ENCODE data around the gene GPR162. TPM values are rescaled to one million over a fixed set of nuclear protein-coding genes. Genes with fewer than 3 reads are reported as not detected.

The GPR162 gene
- polyA plus RNA-seq, 1 donor from 2014 or later, result 82.8 TPM

DNA sequence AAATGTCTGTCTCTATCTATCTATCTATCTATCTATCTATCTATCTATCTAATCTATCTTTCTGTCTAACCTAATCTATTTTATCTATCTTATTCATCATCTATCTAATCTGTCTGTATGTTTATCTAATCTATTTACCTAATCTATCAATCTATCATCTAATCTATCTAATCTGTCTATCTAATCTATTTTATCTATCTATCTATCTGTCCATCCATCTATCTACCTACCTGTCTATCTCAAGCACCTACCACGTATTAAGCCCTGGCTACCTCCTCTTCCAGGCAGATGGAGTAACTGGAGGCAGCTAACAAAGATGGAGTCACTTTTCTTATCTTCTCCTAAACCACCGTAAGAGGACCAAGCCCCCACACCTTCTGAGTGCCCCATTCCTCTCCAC lies 26.5 kb upstream of the GPR162 start:
- no peaks in the 10 kb centered on the region for H3K79me2 ChIP-seq (replicated peaks; ENCODE audit: insufficient read depth, low read length)
- no peak overlapping the region for H3K4me2 ChIP-seq (ENCODE audit: low read length)
- H3K36me3 ChIP-seq (ENCODE audit: insufficient read depth, low read length), result no peaks in the 10 kb centered on the region
- no peaks in the 10 kb centered on the region for H3K27me3 ChIP-seq (ENCODE audit: insufficient read depth, low read depth, low read length)
- H3K4me3 ChIP-seq (ENCODE audit: low read length), result no peak overlapping the region
- H3K9me2 ChIP-seq (ENCODE audit: insufficient read depth, low read length), result no peaks in the 10 kb centered on the region
- no peak overlapping the region for H2AFZ ChIP-seq (ENCODE audit: low read depth, low read length)
- H3K9ac ChIP-seq (ENCODE audit: low read length), result no peak overlapping the region
- no peak for TF ChIP-seq EP300 (conservative IDR thresholded peaks at IDR 0.05; ENCODE audit: poor library complexity, severe bottlenecking)
- no peak for TF ChIP-seq RAD21 (conservative IDR thresholded peaks at IDR 0.05)
- TF ChIP-seq EZH2 (IDR thresholded peaks at IDR 0.05; ENCODE audit: borderline replicate concordance, insufficient read depth, low read length, poor library complexity, severe bottlenecking), result no peak
- no peak for TF ChIP-seq POLR2AphosphoS5 (IDR thresholded peaks at IDR 0.05)
- no peak for TF ChIP-seq TAF1 (IDR thresholded peaks at IDR 0.05; ENCODE audit: low read depth)
- no peak for TF ChIP-seq MXI1 (conservative IDR thresholded peaks at IDR 0.05; ENCODE audit: poor library complexity, severe bottlenecking)
- TF ChIP-seq, protein P1, sequence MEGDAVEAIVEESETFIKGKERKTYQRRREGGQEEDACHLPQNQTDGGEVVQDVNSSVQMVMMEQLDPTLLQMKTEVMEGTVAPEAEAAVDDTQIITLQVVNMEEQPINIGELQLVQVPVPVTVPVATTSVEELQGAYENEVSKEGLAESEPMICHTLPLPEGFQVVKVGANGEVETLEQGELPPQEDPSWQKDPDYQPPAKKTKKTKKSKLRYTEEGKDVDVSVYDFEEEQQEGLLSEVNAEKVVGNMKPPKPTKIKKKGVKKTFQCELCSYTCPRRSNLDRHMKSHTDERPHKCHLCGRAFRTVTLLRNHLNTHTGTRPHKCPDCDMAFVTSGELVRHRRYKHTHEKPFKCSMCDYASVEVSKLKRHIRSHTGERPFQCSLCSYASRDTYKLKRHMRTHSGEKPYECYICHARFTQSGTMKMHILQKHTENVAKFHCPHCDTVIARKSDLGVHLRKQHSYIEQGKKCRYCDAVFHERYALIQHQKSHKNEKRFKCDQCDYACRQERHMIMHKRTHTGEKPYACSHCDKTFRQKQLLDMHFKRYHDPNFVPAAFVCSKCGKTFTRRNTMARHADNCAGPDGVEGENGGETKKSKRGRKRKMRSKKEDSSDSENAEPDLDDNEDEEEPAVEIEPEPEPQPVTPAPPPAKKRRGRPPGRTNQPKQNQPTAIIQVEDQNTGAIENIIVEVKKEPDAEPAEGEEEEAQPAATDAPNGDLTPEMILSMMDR (IDR thresholded peaks at IDR 0.05; ENCODE audit: poor library complexity, severe bottlenecking), result no peak
- no peak for TF ChIP-seq SMC3 (conservative IDR thresholded peaks at IDR 0.05; ENCODE audit: poor library complexity)
- TF ChIP-seq, protein P2, sequence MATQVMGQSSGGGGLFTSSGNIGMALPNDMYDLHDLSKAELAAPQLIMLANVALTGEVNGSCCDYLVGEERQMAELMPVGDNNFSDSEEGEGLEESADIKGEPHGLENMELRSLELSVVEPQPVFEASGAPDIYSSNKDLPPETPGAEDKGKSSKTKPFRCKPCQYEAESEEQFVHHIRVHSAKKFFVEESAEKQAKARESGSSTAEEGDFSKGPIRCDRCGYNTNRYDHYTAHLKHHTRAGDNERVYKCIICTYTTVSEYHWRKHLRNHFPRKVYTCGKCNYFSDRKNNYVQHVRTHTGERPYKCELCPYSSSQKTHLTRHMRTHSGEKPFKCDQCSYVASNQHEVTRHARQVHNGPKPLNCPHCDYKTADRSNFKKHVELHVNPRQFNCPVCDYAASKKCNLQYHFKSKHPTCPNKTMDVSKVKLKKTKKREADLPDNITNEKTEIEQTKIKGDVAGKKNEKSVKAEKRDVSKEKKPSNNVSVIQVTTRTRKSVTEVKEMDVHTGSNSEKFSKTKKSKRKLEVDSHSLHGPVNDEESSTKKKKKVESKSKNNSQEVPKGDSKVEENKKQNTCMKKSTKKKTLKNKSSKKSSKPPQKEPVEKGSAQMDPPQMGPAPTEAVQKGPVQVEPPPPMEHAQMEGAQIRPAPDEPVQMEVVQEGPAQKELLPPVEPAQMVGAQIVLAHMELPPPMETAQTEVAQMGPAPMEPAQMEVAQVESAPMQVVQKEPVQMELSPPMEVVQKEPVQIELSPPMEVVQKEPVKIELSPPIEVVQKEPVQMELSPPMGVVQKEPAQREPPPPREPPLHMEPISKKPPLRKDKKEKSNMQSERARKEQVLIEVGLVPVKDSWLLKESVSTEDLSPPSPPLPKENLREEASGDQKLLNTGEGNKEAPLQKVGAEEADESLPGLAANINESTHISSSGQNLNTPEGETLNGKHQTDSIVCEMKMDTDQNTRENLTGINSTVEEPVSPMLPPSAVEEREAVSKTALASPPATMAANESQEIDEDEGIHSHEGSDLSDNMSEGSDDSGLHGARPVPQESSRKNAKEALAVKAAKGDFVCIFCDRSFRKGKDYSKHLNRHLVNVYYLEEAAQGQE (IDR thresholded peaks at IDR 0.05; ENCODE audit: borderline replicate concordance), result no peak
- no peaks in the 10 kb centered on the region for H3F3A ChIP-seq (ENCODE audit: insufficient read depth, low read length, poor library complexity, severe bottlenecking)
- H3K27ac ChIP-seq (ENCODE audit: low read length), result no peak overlapping the region
- no peaks in the 10 kb centered on the region for H3K9me3 ChIP-seq (ENCODE audit: low read length)
- no peaks in the 10 kb centered on the region for H4K20me1 ChIP-seq (ENCODE audit: insufficient read depth)

DNA sequence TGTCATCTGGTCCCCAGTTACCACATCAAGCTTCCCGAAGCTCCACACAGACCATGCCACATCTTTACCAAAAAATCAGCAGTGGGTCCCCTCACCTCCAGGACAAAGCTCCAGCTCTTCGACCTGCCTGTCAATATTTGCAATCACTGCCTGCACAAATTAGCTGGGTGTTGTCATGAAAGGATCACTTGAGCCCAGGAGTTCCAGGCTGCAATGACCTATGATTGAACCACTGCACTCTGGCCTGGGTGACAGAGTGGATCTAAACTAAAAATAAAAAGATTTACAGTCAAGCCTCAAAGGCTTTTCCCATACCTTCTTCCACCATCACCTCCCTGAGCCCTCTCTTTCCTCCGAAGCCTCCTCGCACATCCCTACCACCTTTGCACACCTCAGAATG lies 25.0 kb upstream of the GPR162 start:
- no peaks in the 10 kb centered on the region for H3K36me3 ChIP-seq (ENCODE audit: insufficient read depth, low read length)
- no peak overlapping the region for H3K9ac ChIP-seq (ENCODE audit: low read length)
- no peak overlapping the region for H2AFZ ChIP-seq (ENCODE audit: low read depth, low read length)
- no peaks in the 10 kb centered on the region for H4K20me1 ChIP-seq (ENCODE audit: insufficient read depth)
- H3K9me2 ChIP-seq (ENCODE audit: insufficient read depth, low read length), result no peaks in the 10 kb centered on the region
- H3K9me3 ChIP-seq (ENCODE audit: low read length), result no peaks in the 10 kb centered on the region
- H3K4me3 ChIP-seq (ENCODE audit: low read length), result no peak overlapping the region
- no peak overlapping the region for H3K27ac ChIP-seq (ENCODE audit: low read length)
- no peaks in the 10 kb centered on the region for H3F3A ChIP-seq (ENCODE audit: insufficient read depth, low read length, poor library complexity, severe bottlenecking)
- TF ChIP-seq EZH2 (IDR thresholded peaks at IDR 0.05; ENCODE audit: borderline replicate concordance, insufficient read depth, low read length, poor library complexity, severe bottlenecking) (no peak), MXI1 (conservative IDR thresholded peaks at IDR 0.05; ENCODE audit: poor library complexity, severe bottlenecking) (no peak), TAF1 (IDR thresholded peaks at IDR 0.05; ENCODE audit: low read depth) (no peak), EP300 (conservative IDR thresholded peaks at IDR 0.05; ENCODE audit: poor library complexity, severe bottlenecking) (no peak), POLR2AphosphoS5 (IDR thresholded peaks at IDR 0.05) (no peak), SMC3 (conservative IDR thresholded peaks at IDR 0.05; ENCODE audit: poor library complexity) (no peak), RAD21 (conservative IDR thresholded peaks at IDR 0.05) (no peak)
- TF ChIP-seq, protein P2 (IDR thresholded peaks at IDR 0.05; ENCODE audit: borderline replicate concordance), result no peak
- TF ChIP-seq, protein P1 (IDR thresholded peaks at IDR 0.05; ENCODE audit: poor library complexity, severe bottlenecking), result no peak
- no peaks in the 10 kb centered on the region for H3K27me3 ChIP-seq (ENCODE audit: insufficient read depth, low read depth, low read length)
- no peaks in the 10 kb centered on the region for H3K79me2 ChIP-seq (replicated peaks; ENCODE audit: insufficient read depth, low read length)
- H3K4me2 ChIP-seq (ENCODE audit: low read length), result no peak overlapping the region

Data from neural cell (in vitro differentiated cells).